Activated naive CD8-positive, alpha-beta T cell treated with anti-CD3 and anti-CD28 coated beads, Interleukin-2, amount 10 ng/mL, durations not matched to agents 7 days and 5 days (primary cell): ENCODE data around the gene UBASH3B. TPM values are rescaled to one million over a fixed set of nuclear protein-coding genes. Genes with fewer than 3 reads are reported as not detected.

Source experiments
- ATAC-seq: fragments of 150-1000 bp; cut with Tn5 transposase; one replicate; pipeline ENCODE4 v1.10.0; 2021; ENCODE audit warnings: low read depth, moderate library complexity
- POLR2A ChIA-PET: fragments of 350-600 bp; sonication (Branson Sonifier 250); formaldehyde crosslinking; loops from one replicate; lab custom pipeline; 2021; ENCODE audit warnings: antibody characterized with exemption; lab: Charles Lee
- DNase-seq: peaks from one replicate; pipeline ENCODE4 v3.0.0; 2021
- H3K27ac Mint-ChIP-seq: one replicate; pipeline ENCODE4 v1.8.0; 2022; ENCODE audit warnings: mild to moderate bottlenecking, mixed read lengths
- H3K27me3 Mint-ChIP-seq: one replicate; pipeline ENCODE4 v1.8.0; 2022; ENCODE audit warnings: mild to moderate bottlenecking, moderate library complexity, mixed read lengths
- H3K36me3 Mint-ChIP-seq: one replicate; pipeline ENCODE4 v1.8.0; 2021; ENCODE audit warnings: mild to moderate bottlenecking, mixed read lengths
- H3K4me1 Mint-ChIP-seq: one replicate; pipeline ENCODE4 v1.8.0; 2021; ENCODE audit warnings: mixed read lengths
- H3K4me3 Mint-ChIP-seq: one replicate; pipeline ENCODE4 v1.8.0; 2022; ENCODE audit warnings: mild to moderate bottlenecking, moderate library complexity, mixed read lengths
- H3K9me3 Mint-ChIP-seq: one replicate; pipeline ENCODE4 v1.8.0; 2021; ENCODE audit warnings: mixed read lengths
- total RNA-seq, 2 experiments: library from RNA; stranded (reverse); gene quantifications; one replicate each; pipeline ENCODE4 v1.2.3, GENCODE V29; 2021

The UBASH3B gene
- total RNA-seq, 2 experiments from 2014 or later, result 40.7 to 44.8 TPM

DNA sequence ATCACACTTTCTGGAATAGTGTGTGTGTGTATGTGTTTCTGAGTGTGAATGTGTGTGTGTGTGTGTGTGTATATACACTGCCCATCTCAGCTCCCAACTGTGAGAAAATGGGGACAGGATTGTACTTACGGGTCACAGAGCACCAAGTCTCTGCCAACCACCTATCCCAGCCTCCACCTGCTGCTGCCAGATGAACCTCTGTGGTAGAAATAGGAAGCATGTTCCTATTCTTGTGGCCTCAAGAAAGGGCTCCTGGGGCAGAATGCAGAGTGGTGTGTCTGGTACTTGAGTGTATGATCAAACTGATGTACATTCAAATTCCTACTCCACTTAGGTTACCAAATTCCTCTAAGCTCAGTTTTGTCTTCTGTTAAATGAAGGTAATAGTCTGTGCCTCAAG, 14.6 kb downstream of the UBASH3B start:
- H3K27ac Mint-ChIP-seq, result peak overlapping the region; percentile 16
- H3K4me3 Mint-ChIP-seq, result no peak overlapping the region
- peaks cover 2% of the 10 kb centered on the region for H3K9me3 Mint-ChIP-seq
- POLR2A ChIA-PET, result interaction anchor here (0.8 to 4.7 kb wide), 3 partner anchors 13 to 76 kb away, joined by 3 to 30 read pairs (median 4); partner anchors contain the start of gene UBASH3B
- peaks cover 35% of the 10 kb centered on the region for H3K36me3 Mint-ChIP-seq
- DNase-seq (no peak), ATAC-seq (no peak)
- peaks cover 42% of the 10 kb centered on the region for H3K4me1 Mint-ChIP-seq
- no peaks in the 10 kb centered on the region for H3K27me3 Mint-ChIP-seq

DNA sequence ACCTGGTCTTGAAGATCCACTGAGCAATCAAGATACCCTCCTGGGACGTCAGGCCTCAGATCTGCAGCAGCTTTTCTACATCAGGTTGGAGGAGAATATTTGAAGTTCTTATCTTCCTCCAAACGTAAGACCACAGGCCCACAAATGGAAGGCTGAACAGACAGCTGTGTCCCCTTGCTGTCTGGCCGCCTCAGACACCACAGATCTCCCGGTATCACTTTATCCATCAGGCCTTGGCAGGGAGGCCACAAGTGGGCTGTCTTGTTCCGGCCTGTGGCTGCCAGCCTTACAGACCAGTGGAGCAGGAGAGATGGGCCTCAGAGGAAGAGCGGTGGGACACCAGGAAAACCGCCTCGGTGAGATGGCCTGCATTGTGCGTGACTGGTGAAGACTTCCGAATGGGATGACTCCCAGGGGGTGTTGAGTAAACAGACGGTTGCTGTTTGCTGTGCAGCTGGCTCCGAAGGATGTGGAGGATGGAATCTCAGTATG, 15.9 kb downstream of the UBASH3B start:
- Mint-ChIP-seq H3K36me3 (peaks cover 35% of the 10 kb centered on the region), H3K27ac (no peak overlapping the region), H3K4me1 (peaks cover 49% of the 10 kb centered on the region), H3K4me3 (no peak overlapping the region), H3K9me3 (peaks cover 2% of the 10 kb centered on the region), H3K27me3 (no peaks in the 10 kb centered on the region)
- POLR2A ChIA-PET, result interaction anchor here (0.9 kb wide), 1 partner anchor 15 kb away, joined by 3 read pairs; the partner anchor contains the start of gene UBASH3B
- no peak for DNase-seq
- no peak for ATAC-seq

DNA sequence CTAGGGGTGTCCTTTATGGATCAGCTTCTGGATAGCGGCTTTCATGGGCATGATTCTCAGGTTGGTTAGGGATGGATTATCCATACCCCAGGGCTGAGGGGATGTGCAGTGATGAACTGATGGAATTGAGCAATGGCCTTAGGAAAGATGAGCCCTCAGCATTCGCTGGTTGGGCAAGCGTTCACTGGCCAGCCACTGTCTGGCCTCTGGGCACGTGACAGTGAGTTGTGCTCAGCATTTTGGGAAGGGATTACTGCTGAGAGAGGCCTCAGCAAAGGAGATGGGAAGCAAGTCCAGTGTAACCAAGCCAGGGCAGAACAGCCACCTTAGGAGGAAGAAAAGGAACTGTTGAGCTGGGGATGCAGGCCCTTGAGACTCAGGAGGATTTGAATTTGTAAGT, 17.4 kb downstream of the UBASH3B start:
- peaks cover 45% of the 10 kb centered on the region for H3K4me1 Mint-ChIP-seq
- peak overlapping the region; percentile 17 for H3K4me3 Mint-ChIP-seq
- no peak for DNase-seq
- H3K36me3 Mint-ChIP-seq, result peaks cover 32% of the 10 kb centered on the region
- H3K27ac Mint-ChIP-seq, result peak overlapping the region; percentile 14
- POLR2A ChIA-PET, result interaction anchor here (0.7 to 2.9 kb wide), 3 partner anchors 9 to 18 kb away, joined by 3 to 14 read pairs (median 8); no protein-coding TSS in a partner anchor
- ATAC-seq, result no peak
- H3K9me3 Mint-ChIP-seq, result peaks cover 2% of the 10 kb centered on the region
- H3K27me3 Mint-ChIP-seq, result no peaks in the 10 kb centered on the region

DNA sequence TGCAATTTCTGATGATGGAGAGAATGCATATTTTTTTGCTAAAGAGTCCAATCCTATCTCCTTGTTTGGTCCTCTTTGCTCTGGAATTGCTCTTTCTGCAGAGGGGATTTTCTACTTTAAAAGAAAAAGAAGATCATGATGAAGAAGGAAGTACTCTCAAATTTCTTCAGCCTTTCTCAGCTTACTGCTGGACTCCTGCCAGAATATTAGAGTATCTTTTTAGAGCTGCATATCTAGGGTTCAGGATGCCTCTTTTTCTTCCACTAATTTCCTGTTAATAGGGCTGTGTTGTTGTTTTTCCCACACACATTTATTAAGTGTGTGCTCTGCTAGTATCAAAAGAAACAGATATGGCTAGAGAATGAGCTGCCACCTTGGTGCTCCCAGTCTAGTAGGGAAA, 18.2 kb downstream of the UBASH3B start:
- no peak overlapping the region for H3K4me3 Mint-ChIP-seq
- no peaks in the 10 kb centered on the region for H3K27me3 Mint-ChIP-seq
- POLR2A ChIA-PET, result interaction anchor here (2.2 to 2.9 kb wide), 3 partner anchors 10 to 17 kb away, joined by 8 to 22 read pairs (median 14); partner anchors contain the start of gene UBASH3B
- DNase-seq (no peak), ATAC-seq (no peak)
- H3K9me3 Mint-ChIP-seq, result peaks cover 2% of the 10 kb centered on the region
- H3K27ac Mint-ChIP-seq, result no peak overlapping the region
- peaks cover 31% of the 10 kb centered on the region for H3K36me3 Mint-ChIP-seq
- H3K4me1 Mint-ChIP-seq, result peaks cover 39% of the 10 kb centered on the region

GRCh38 chr11:122676638-122677037, 21.1 kb downstream of the UBASH3B start:
- no peak for DNase-seq
- Mint-ChIP-seq H3K4me1 (peaks cover 26% of the 10 kb centered on the region), H3K9me3 (no peaks in the 10 kb centered on the region), H3K27ac (peak overlapping the region; percentile 70), H3K36me3 (peaks cover 12% of the 10 kb centered on the region), H3K4me3 (peak overlapping the region; percentile 15), H3K27me3 (no peaks in the 10 kb centered on the region)
- POLR2A ChIA-PET, result interaction anchor here (2.3 kb wide), 1 partner anchor 80 kb away, joined by 9 read pairs; no protein-coding TSS in a partner anchor
- ATAC-seq, result no peak

DNA sequence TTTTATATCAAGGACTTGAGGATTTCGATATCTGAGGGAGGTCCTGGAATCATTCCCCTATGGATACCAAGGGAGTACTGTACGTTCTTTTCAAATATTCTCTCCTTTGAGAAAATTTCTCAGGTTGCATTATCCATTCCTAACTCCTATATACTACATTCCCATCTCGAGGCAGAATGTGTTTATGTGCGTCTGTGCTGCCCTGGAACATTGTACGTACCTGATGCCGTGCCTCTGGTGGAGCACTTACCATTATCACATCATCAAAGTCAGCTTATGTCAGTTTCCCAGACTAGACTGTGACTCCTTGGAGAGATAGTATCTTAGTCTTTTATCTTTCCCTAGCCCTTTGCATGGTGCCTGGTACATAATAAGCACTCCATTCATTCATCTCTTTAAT, 21.7 kb downstream of the UBASH3B start:
- H3K36me3 Mint-ChIP-seq, result peaks cover 10% of the 10 kb centered on the region
- H3K4me1 Mint-ChIP-seq, result peaks cover 28% of the 10 kb centered on the region
- DNase-seq (no peak), ATAC-seq (no peak)
- H3K27ac Mint-ChIP-seq, result no peak overlapping the region
- no peaks in the 10 kb centered on the region for H3K9me3 Mint-ChIP-seq
- no peaks in the 10 kb centered on the region for H3K27me3 Mint-ChIP-seq
- POLR2A ChIA-PET, result no interaction called here
- no peak overlapping the region for H3K4me3 Mint-ChIP-seq

GRCh38 chr11:122678406-122678805, 22.9 kb downstream of the UBASH3B start:
- Mint-ChIP-seq H3K36me3 (peaks cover 4% of the 10 kb centered on the region), H3K4me3 (no peak overlapping the region), H3K4me1 (peaks cover 26% of the 10 kb centered on the region), H3K9me3 (no peaks in the 10 kb centered on the region), H3K27me3 (no peaks in the 10 kb centered on the region), H3K27ac (no peak overlapping the region)
- ATAC-seq (no peak), DNase-seq (no peak)
- POLR2A ChIA-PET, result interaction anchor here (1.5 kb wide), 1 partner anchor 10 kb away, joined by 3 read pairs; no protein-coding TSS in a partner anchor

DNA sequence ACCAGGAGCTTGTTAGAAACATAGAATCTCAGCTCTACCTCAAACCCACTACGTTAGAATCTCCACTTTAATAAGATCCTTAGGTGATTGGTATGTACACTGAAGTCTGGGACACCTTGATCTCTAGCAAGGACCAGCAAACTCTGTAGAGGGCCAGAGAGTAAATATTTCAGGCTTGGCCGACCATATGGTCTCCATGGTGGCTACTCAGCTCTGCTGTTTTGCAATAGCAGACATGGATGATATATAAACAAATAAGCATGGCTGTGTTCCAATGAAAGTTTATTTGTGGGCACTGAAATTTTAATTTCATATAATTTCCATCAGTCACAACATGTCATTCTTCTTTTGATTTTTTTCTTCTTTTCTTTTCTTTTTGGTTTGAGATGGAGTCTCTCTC, 23.9 kb downstream of the UBASH3B start:
- no peaks in the 10 kb centered on the region for H3K27me3 Mint-ChIP-seq
- no peak overlapping the region for H3K4me3 Mint-ChIP-seq
- DNase-seq (no peak), ATAC-seq (no peak)
- H3K36me3 Mint-ChIP-seq, result peaks cover 6% of the 10 kb centered on the region
- POLR2A ChIA-PET, result interaction anchor here (1.0 to 1.5 kb wide), 2 partner anchors 11 to 12 kb away, joined by 3 to 4 read pairs; no protein-coding TSS in a partner anchor
- peaks cover 29% of the 10 kb centered on the region for H3K4me1 Mint-ChIP-seq
- H3K27ac Mint-ChIP-seq, result no peak overlapping the region
- no peaks in the 10 kb centered on the region for H3K9me3 Mint-ChIP-seq

DNA sequence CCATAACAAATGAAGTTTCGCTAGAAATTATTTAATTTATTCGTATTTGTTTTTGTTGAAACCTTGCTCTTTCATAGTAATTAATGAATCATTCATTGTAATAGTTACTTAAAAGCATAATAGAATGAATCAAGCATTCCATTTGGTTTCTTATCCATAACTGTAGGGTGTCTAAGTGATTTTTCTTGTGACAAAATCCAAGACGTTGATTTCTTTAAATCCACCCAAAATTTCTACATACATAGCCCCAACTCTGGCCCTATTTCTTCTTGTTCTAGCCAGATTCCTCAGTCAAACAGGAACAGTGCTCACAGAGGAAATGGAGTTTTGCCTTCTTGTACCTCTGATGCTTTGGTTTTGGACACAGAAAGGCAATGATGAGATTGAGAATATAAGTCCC, 25.5 kb downstream of the UBASH3B start:
- POLR2A ChIA-PET, result no interaction called here
- no peak overlapping the region for H3K27ac Mint-ChIP-seq
- H3K4me1 Mint-ChIP-seq, result peaks cover 21% of the 10 kb centered on the region
- no peak for DNase-seq
- H3K9me3 Mint-ChIP-seq, result no peaks in the 10 kb centered on the region
- H3K36me3 Mint-ChIP-seq, result peaks cover 6% of the 10 kb centered on the region
- no peaks in the 10 kb centered on the region for H3K27me3 Mint-ChIP-seq
- H3K4me3 Mint-ChIP-seq, result no peak overlapping the region
- ATAC-seq, result no peak

DNA sequence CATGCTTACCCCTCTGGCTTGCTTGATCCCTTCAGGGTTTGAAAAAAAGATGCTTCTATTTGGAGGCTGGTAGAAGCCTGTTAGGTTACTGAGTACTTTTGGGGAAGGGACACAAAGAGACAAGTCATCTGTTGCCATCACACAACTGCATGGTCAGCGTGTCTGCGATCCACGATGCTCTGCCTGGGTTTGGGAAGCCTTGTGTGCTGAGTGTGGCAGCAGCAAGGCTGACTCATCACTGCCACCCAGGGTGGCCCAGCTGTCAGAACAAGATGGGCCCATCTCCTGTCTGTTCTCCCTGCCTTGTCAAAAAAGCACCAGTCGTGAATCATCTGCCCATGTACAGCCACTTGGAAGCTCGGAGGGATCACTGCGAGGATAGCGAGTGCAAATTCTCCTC, 26.2 kb downstream of the UBASH3B start:
- peak; percentile 52 for ATAC-seq
- no peaks in the 10 kb centered on the region for H3K9me3 Mint-ChIP-seq
- H3K4me1 Mint-ChIP-seq, result peaks cover 19% of the 10 kb centered on the region
- no peak overlapping the region for H3K27ac Mint-ChIP-seq
- H3K27me3 Mint-ChIP-seq, result no peaks in the 10 kb centered on the region
- H3K4me3 Mint-ChIP-seq, result no peak overlapping the region
- POLR2A ChIA-PET, result interaction anchor here (1.6 kb wide), 1 partner anchor 9 kb away, joined by 5 read pairs; no protein-coding TSS in a partner anchor
- DNase-seq, result no peak
- peaks cover 8% of the 10 kb centered on the region for H3K36me3 Mint-ChIP-seq

GRCh38 chr11:122682464-122682863, 26.9 kb downstream of the UBASH3B start:
- no peak for DNase-seq
- H3K36me3 Mint-ChIP-seq, result peaks cover 10% of the 10 kb centered on the region
- H3K9me3 Mint-ChIP-seq, result no peaks in the 10 kb centered on the region
- no peaks in the 10 kb centered on the region for H3K27me3 Mint-ChIP-seq
- H3K4me3 Mint-ChIP-seq, result no peak overlapping the region
- ATAC-seq, result no peak
- POLR2A ChIA-PET, result interaction anchor here (1.6 kb wide), 1 partner anchor 9 kb away, joined by 5 read pairs; no protein-coding TSS in a partner anchor
- peaks cover 18% of the 10 kb centered on the region for H3K4me1 Mint-ChIP-seq
- H3K27ac Mint-ChIP-seq, result no peak overlapping the region

DNA sequence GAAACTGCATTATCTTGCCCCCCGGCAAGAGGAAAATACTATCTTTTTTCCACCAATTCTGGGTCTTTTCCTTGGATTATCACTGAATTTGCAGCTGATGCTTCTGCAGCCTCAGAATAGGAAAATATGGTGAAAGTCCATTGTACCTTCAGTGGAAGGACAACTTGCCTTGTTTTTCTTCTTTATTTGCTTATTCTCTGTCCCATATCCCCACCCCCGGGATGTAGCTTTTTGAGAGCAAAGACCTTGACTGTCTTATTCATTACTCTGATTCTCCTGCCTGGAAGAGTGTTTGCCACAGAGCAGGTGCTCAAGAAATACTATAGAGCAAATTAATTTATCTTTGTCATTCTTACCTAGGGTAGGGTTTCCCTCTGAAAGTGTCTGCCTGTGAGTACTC, 29.5 kb downstream of the UBASH3B start:
- Mint-ChIP-seq H3K27me3 (no peaks in the 10 kb centered on the region), H3K27ac (no peak overlapping the region), H3K4me1 (peaks cover 27% of the 10 kb centered on the region), H3K9me3 (no peaks in the 10 kb centered on the region), H3K36me3 (peaks cover 13% of the 10 kb centered on the region), H3K4me3 (no peak overlapping the region)
- no peak for DNase-seq
- ATAC-seq, result no peak
- POLR2A ChIA-PET, result interaction anchor here (1.0 kb wide), 1 partner anchor 10 kb away, joined by 4 read pairs; no protein-coding TSS in a partner anchor

GRCh38 chr11:122686111-122686510, 30.6 kb downstream of the UBASH3B start:
- H3K27ac Mint-ChIP-seq, result no peak overlapping the region
- no peaks in the 10 kb centered on the region for H3K27me3 Mint-ChIP-seq
- H3K4me3 Mint-ChIP-seq, result no peak overlapping the region
- DNase-seq (no peak), ATAC-seq (no peak)
- peaks cover 35% of the 10 kb centered on the region for H3K4me1 Mint-ChIP-seq
- POLR2A ChIA-PET, result interaction anchor here (1.0 kb wide), 1 partner anchor 11 kb away, joined by 4 read pairs; no protein-coding TSS in a partner anchor
- H3K9me3 Mint-ChIP-seq, result no peaks in the 10 kb centered on the region
- H3K36me3 Mint-ChIP-seq, result peaks cover 13% of the 10 kb centered on the region

GRCh38 chr11:122690384-122690783, 34.9 kb downstream of the UBASH3B start:
- ATAC-seq (peak; percentile 37), DNase-seq (no peak)
- peak overlapping the region; percentile 88 for H3K27ac Mint-ChIP-seq
- H3K4me1 Mint-ChIP-seq, result peaks cover 42% of the 10 kb centered on the region
- POLR2A ChIA-PET, result interaction anchor here (0.6 to 2.5 kb wide), 6 partner anchors 8 to 62 kb away, joined by 3 to 14 read pairs (median 7); no protein-coding TSS in a partner anchor
- peak overlapping the region; percentile 77 for H3K4me3 Mint-ChIP-seq
- no peaks in the 10 kb centered on the region for H3K27me3 Mint-ChIP-seq
- H3K36me3 Mint-ChIP-seq, result peaks cover 24% of the 10 kb centered on the region
- peaks cover 3% of the 10 kb centered on the region for H3K9me3 Mint-ChIP-seq
